Sigmoid colon (tissue), 7 donors: ENCODE data around the gene MRPL40. TPM values are rescaled to one million over a fixed set of nuclear protein-coding genes. Genes with fewer than 3 reads are reported as not detected.

Source experiments
- DNase-seq: peaks from one replicate; pipeline ENCODE4 v3.0.0-alpha.2; 2019
- H3K27ac ChIP-seq, 4 donors: fragments of 200-600 bp; sonication (generic); one replicate each; pipeline ENCODE4 v1.5.1; 2016 to 2019; ENCODE audit warnings: mild to moderate bottlenecking in 1 of 4
- H3K27me3 ChIP-seq, 3 donors: fragments of 200-600 bp; sonication (generic); one replicate each; pipeline ENCODE4 v1.5.1; 2019; ENCODE audit warnings: mild to moderate bottlenecking in 1 of 3
- H3K36me3 ChIP-seq, 4 donors: fragments of 200-600 bp; sonication (generic); one replicate each; pipeline ENCODE4 v1.5.1; 2016 to 2019
- H3K4me1 ChIP-seq, 4 donors: fragments of 200-600 bp; sonication (generic); one replicate each; pipeline ENCODE4 v1.5.1; 2017 to 2019
- H3K4me3 ChIP-seq, 4 donors: fragments of 200-600 bp; sonication (generic); one replicate each; pipeline ENCODE4 v1.5.1; 2017 to 2019; ENCODE audit warnings: mild to moderate bottlenecking in 2 of 4, moderate library complexity in 1 of 4
- H3K9me3 ChIP-seq, 4 donors: fragments of 200-600 bp in 3 of 4; sonication (generic) in 3 of 4; one replicate each; pipeline versions ENCODE4 v1.5.1 to v1.6.1; 2013 to 2019
- EP300 ChIP-seq, 4 donors: sonication (generic); formaldehyde crosslinking; IDR thresholded peaks; one replicate each; pipeline ENCODE4 v1.6.1; 2017; ENCODE audit warnings: antibody characterized with exemption in 4 of 4
- POLR2A ChIP-seq, 2 donors: fragments of 450-650 bp; IDR thresholded peaks; one replicate each; pipeline ENCODE4 v1.6.1; 2016; ENCODE audit warnings: antibody characterized with exemption in 2 of 2, mild to moderate bottlenecking in 2 of 2, moderate library complexity in 2 of 2
- POLR2AphosphoS5 ChIP-seq, 4 donors: sonication (generic); formaldehyde crosslinking; IDR thresholded peaks; one replicate each; pipeline ENCODE4 v1.6.1; 2017; ENCODE audit warnings: antibody characterized with exemption in 4 of 4
- WGBS, 2 donors: extraction: QIAGEN DNeasy Blood & Tissue Kit; methylation state at CpG; one replicate each; pipeline ENCODE4 v1.1.7; 2013; 5-methylcytosine and 5-hydroxymethylcytosine counted together
- intact Hi-C: fragments of 100-400 bp; cut with DNase I; formaldehyde crosslinking; loops from one replicate; pipeline ENCODE4 v1.15.1; 2023
- polyA plus RNA-seq, 3 donors: library from polyadenylated mRNA; stranded (reverse); fragments of 200-250 nt; gene quantifications; one replicate each; pipeline ENCODE4 v1.2.3, GENCODE V29; 2013
- total RNA-seq, 4 donors: library from RNA; depleted of rRNA; stranded (reverse); fragments of >200 nt; gene quantifications; one replicate each; pipeline ENCODE4 v1.1.0, GENCODE V29; 2016
- TF ChIP-seq, protein P1 (sequence below), 4 experiments: fragments of 450-650 bp in 3 of 4; fragments of 200-600 bp in 1 of 4; IDR thresholded peaks; one replicate each; pipeline ENCODE4 v1.5.1; 2016 to 2019; ENCODE audit warnings: antibody characterized with exemption in 4 of 4, mild to moderate bottlenecking in 3 of 4, moderate library complexity in 2 of 4
- donor health status: healthy with polysubstance abuse.
- donor health status: Bipolar disorder and iron deficiency.
- donor health status: healthy.

Gene MRPL40
- total and polyA plus RNA-seq, 7 donors = 19.5 to 32.4 (median 30.1) TPM

DNA sequence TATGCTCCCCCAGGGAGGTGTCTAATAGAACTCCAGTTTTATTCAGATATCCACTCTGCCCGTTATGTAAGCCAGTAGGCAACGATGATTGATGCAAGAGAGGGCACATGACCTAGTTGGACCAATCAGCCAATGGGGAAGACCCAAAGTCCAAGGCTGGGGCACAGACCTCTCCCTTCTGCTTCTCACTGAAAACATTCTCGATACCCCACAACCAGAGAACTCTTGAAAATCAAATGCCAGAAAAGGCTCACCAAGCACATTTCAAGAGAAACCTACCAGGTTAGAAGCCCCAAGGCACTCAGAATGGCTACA is 8.2 kb upstream of the MRPL40 start:
- 88 to 90% methylated on average over 3 of the region's 3 CpGs for WGBS, 2 donors
- no peak for DNase-seq
- TF ChIP-seq EP300 (IDR thresholded peaks at IDR 0.05) (no peak), POLR2A (IDR thresholded peaks at IDR 0.05) (no peak), POLR2AphosphoS5 (IDR thresholded peaks at IDR 0.05) (no peak)
- TF ChIP-seq, protein P1, sequence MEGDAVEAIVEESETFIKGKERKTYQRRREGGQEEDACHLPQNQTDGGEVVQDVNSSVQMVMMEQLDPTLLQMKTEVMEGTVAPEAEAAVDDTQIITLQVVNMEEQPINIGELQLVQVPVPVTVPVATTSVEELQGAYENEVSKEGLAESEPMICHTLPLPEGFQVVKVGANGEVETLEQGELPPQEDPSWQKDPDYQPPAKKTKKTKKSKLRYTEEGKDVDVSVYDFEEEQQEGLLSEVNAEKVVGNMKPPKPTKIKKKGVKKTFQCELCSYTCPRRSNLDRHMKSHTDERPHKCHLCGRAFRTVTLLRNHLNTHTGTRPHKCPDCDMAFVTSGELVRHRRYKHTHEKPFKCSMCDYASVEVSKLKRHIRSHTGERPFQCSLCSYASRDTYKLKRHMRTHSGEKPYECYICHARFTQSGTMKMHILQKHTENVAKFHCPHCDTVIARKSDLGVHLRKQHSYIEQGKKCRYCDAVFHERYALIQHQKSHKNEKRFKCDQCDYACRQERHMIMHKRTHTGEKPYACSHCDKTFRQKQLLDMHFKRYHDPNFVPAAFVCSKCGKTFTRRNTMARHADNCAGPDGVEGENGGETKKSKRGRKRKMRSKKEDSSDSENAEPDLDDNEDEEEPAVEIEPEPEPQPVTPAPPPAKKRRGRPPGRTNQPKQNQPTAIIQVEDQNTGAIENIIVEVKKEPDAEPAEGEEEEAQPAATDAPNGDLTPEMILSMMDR (IDR thresholded peaks at IDR 0.05) = no peak
- Histone ChIP-seq H3K4me3 (no peak overlapping the region), H3K27me3 (no peaks in the 10 kb centered on the region), H3K4me1 (peaks cover 0 to 16% (median 3%) of the 10 kb centered on the region in 4 donors), H3K36me3 (peaks cover 0 to 4% (median 0%) of the 10 kb centered on the region in 4 donors), H3K9me3 (no peaks in the 10 kb centered on the region), H3K27ac (no peak overlapping the region)
- intact Hi-C loops = no loop called here

DNA sequence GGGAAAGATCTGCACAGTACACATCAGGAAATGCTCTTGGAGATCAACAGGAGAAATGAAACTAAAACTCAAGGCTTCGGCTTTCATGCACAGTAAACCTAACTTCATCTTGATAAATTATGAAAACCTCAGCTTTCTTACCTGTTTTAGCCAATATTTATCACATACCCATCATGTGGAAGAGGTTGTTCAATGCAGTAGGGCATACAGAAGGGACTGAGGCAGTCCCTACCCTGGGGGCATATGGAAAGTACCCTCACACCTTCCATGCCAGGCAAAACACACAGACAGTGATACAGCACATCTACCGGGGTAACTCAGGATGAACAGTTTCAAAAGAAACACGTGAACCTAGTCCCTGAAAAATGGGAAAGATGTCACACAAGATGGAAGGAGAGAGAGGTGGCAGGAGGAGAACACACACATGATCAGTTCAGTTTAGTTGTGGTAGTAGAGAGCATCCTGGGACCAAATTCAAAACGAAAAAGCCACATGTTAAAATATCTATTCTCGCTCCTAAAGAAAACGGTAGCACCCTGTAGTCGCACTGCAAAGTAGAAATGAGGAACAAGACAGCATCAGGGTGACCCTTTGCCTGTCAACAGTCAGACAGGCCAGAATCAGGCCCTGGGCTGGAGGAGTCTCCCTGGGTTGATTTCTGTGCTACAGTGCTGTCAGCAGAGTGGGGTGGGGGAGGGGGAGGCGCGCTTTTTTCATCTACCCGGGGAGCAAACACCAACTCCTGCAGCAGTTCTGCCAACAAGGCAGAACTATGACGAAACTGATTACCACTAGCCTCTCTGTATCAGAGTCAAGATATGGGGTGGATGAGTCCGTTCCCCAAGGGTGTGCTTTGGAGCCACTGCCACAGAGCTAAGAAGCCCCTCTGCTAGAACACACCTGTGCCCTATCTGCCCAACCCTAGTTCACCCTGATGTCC is 2.1 kb upstream of the MRPL40 start:
- H3K4me1 ChIP-seq = peaks cover 0 to 30% (median 29%) of the 10 kb centered on the region in 4 donors

DNA sequence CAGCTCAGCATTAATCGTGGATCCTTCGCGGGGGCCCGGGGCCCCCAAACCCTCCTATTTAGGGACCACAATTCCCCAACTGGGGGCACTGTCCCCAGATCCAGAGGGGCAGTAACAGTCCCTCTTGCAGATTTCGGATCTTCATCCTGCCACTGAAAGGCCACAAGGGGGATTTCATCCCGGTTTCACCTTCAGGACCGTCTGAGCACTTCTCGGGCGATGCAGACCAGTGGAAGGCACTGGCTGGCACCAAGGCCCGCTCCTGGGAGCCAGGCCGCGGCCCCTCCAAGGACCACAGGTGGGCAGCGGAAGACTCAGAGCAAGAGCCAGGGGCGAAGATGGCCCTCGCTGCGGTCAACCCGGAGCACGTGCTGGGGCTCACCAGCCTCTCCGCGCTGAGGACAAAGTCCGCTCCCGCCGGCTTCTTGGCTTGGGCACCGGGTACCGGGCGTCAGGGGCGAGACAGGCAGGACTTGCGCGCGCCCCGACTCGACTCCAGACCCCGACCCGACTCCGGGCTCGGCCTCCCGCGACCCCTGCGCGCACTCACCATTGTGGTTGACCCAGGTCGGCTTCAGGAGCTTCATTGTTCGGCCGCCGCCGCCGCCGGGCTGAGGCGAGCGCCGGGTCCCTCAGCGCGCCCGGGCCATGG is 1.3 kb upstream of the MRPL40 start:
- no peak for DNase-seq
- TF ChIP-seq EP300 (IDR thresholded peaks at IDR 0.05) (no peak), POLR2AphosphoS5 (IDR thresholded peaks at IDR 0.05) (no peak), POLR2A (IDR thresholded peaks at IDR 0.05) (no peak)
- TF ChIP-seq, protein P1 (IDR thresholded peaks at IDR 0.05) = no peak
- Histone ChIP-seq H3K4me3 (peak overlapping the region; percentile 85 to 93 (median 90)), H3K27me3 (no peaks in the 10 kb centered on the region), H3K36me3 (peaks cover 0 to 18% (median 9%) of the 10 kb centered on the region in 4 donors), H3K9me3 (no peaks in the 10 kb centered on the region), H3K27ac (peak overlapping the region; percentile 64 to 98 (median 93)), H3K4me1 (peaks cover 0 to 30% (median 29%) of the 10 kb centered on the region in 4 donors)
- 0 to 1% methylated on average over 53 of the region's 53 CpGs for WGBS, 2 donors
- intact Hi-C loops = loop anchor here (5.0 to 10.0 kb wide), 2 partner anchors 136 to 254 kb away; partner anchors contain the start of genes CLTCL1 and SLC25A1

More for the DNA sequence above, 2.1 kb upstream of the MRPL40 start:
- intact Hi-C loops = loop anchor here (5.0 to 10.0 kb wide), 2 partner anchors 135 to 253 kb away; partner anchors contain the start of genes CLTCL1 and SLC25A1
- Histone ChIP-seq H3K36me3 (peaks cover 0 to 10% (median 3%) of the 10 kb centered on the region in 4 donors), H3K9me3 (no peaks in the 10 kb centered on the region), H3K4me3 (peak overlapping the region; percentile 85 to 93 (median 90)), H3K27ac (peak overlapping the region; percentile 64 to 98 (median 93)), H3K27me3 (no peaks in the 10 kb centered on the region)
- TF ChIP-seq POLR2A (IDR thresholded peaks at IDR 0.05) (no peak), POLR2AphosphoS5 (IDR thresholded peaks at IDR 0.05) (no peak), EP300 (IDR thresholded peaks at IDR 0.05) (no peak)
- TF ChIP-seq, protein P1 (IDR thresholded peaks at IDR 0.05) = no peak
- no peak for DNase-seq
- WGBS, 2 donors = 5 to 9% methylated on average over 12 of the region's 12 CpGs

DNA sequence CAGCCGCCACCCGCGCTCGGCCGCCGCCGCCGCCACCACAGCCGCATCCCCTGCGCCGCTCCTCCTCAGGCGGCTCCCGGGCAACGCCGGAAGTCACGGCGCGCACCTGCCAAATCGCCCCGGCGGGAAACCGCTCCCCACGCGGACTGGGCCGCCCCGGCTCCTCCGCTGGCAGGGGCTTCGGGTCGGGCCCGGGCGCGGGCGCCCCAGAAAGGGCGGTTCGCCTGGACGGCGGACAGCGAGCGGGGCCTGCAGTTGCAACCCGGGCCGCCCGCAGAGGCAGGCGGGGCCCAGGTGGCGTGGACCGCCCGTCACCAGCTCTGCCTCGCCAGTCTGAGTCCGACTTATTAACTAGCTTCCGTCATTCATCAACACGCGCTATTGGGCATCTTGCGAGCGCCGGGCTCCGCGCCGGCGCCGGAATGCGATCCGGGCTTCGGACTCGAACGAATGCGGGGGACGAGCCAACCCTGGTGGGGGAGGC is 654 bp upstream of the MRPL40 start, which contains the start of gene HIRA:
Gene HIRA (minus strand): TSS at position 85 of the 484 bp plus-strand sequence. CDS start 257 bp downstream, outside the sequence.
- no peak for TF ChIP-seq EP300 (IDR thresholded peaks at IDR 0.05)
- peak in 3 of 4 donors; percentile 58 to 65 (median 61) for TF ChIP-seq POLR2AphosphoS5 (IDR thresholded peaks at IDR 0.05)
- TF ChIP-seq POLR2A (IDR thresholded peaks at IDR 0.05) = no peak
- TF ChIP-seq, protein P1 (IDR thresholded peaks at IDR 0.05) = no peak
- Histone ChIP-seq H3K4me1 (peaks cover 0 to 30% (median 29%) of the 10 kb centered on the region in 4 donors), H3K4me3 (peak within 1 kb of the TSS; percentile 85 to 93 (median 90)), H3K36me3 (peaks cover 0 to 25% (median 12%) of the 10 kb centered on the region in 4 donors), H3K27me3 (no peaks in the 10 kb centered on the region), H3K9me3 (no peaks in the 10 kb centered on the region), H3K27ac (peak within 1 kb of the TSS; percentile 91 to 99 (median 96))
- intact Hi-C loops = loop anchor here (1.0 to 10.0 kb wide), 3 partner anchors 48 to 254 kb away; partner anchors contain the start of genes CDC45, CLTCL1, SLC25A1 and UFD1
- WGBS, 2 donors = 0 to 1% methylated on average over 66 of the region's 66 CpGs
- DNase-seq = peak; percentile 89
